Breast epithelium (tissue), 4 donors: ENCODE results near the gene RSU1. TPM values are rescaled to one million over a fixed set of nuclear protein-coding genes. Genes with fewer than 3 reads are reported as not detected.

Experiments used
- DNase-seq, 2 donors: peaks; one replicate each; pipeline ENCODE4 v3.0.0-alpha.2; 2019; ENCODE audit warnings: low spot score in 2 of 2
- H3K27ac ChIP-seq, 2 donors: fragments of 200-600 bp; sonication (generic) in 1 of 2; one replicate each; pipeline ENCODE4 v1.5.1; 2016 to 2019; ENCODE audit warnings: mild to moderate bottlenecking in 1 of 2
- H3K27me3 ChIP-seq, 2 donors: fragments of 200-600 bp; sonication (generic) in 1 of 2; one replicate each; pipeline versions ENCODE4 v1.5.1 to v1.6.0; 2017 to 2019; ENCODE audit warnings: control low read depth in 1 of 2, mild to moderate bottlenecking in 1 of 2
- H3K36me3 ChIP-seq: fragments of 200-600 bp; one replicate; pipeline ENCODE4 v1.5.1; 2019
- H3K4me1 ChIP-seq, 2 donors: fragments of 200-600 bp; sonication (generic); one replicate each; pipeline ENCODE4 v1.5.1; 2016 to 2019; ENCODE audit warnings: control low read depth in 1 of 2
- H3K4me3 ChIP-seq, 3 donors: fragments of 200-600 bp; sonication (generic); 1 replicate in 2 of 3; 2 replicates in 1 of 3; pipeline ENCODE4 v1.5.1; 2016 to 2019; ENCODE audit warnings: mild to moderate bottlenecking in 3 of 3, moderate library complexity in 2 of 3
- H3K9me3 ChIP-seq, 2 donors: fragments of 200-600 bp; sonication (generic) in 1 of 2; one replicate each; pipeline ENCODE4 v1.5.1; 2016 to 2019; ENCODE audit warnings: control low read depth in 1 of 2
- CTCF ChIP-seq, 3 donors: fragments of 450-650 bp; IDR thresholded peaks; one replicate each; pipeline ENCODE4 v1.5.1; 2016 to 2017; ENCODE audit warnings: antibody characterized with exemption in 3 of 3, mild to moderate bottlenecking in 3 of 3, moderate library complexity in 3 of 3
- POLR2A ChIP-seq: fragments of 450-650 bp; IDR thresholded peaks from one replicate; pipeline ENCODE4 v1.6.1; 2016; ENCODE audit warnings: antibody characterized with exemption, mild to moderate bottlenecking, moderate library complexity
- POLR2AphosphoS5 ChIP-seq, 3 donors: sonication (generic); formaldehyde crosslinking; IDR thresholded peaks; one replicate each; pipeline ENCODE4 v1.6.1; 2017; ENCODE audit warnings: antibody characterized with exemption in 3 of 3
- intact Hi-C: fragments of 100-400 bp; cut with DNase I; formaldehyde crosslinking; loops from one replicate; pipeline ENCODE4 v1.15.1; 2023; ENCODE audit warnings: low total_unique reads
- total RNA-seq, 3 donors: library from RNA; depleted of rRNA; stranded (reverse); fragments of >200 nt; gene quantifications; one replicate each; pipeline ENCODE4 v1.1.0, GENCODE V29; 2016

The RSU1 gene
- total RNA-seq, 3 donors from 2014 or later: 60.9 to 74.1 (median 63.6) TPM

- Histone ChIP-seq H3K27me3 (no peaks in the 10 kb centered on the region), H3K9me3 (no peaks in the 10 kb centered on the region), H3K4me3 (no peak overlapping the region), H3K36me3 (no peaks in the 10 kb centered on the region), H3K4me1 (no peaks in the 10 kb centered on the region), H3K27ac (no peak overlapping the region)
- intact Hi-C loops: no loop called here
- TF ChIP-seq POLR2A: no peak
- no peak for DNase-seq
These were observed 66.8 kb downstream of the RSU1 start for GRCh38 chr10:16750461-16750860.

GRCh38 chr10:16748749-16749148 is 68.5 kb downstream of the RSU1 start:
- no peaks in the 10 kb centered on the region for H3K9me3 ChIP-seq
- no peak for DNase-seq
- no peak overlapping the region for H3K4me3 ChIP-seq
- no peaks in the 10 kb centered on the region for H3K36me3 ChIP-seq
- no peak overlapping the region for H3K27ac ChIP-seq
- intact Hi-C loops: no loop called here
- no peaks in the 10 kb centered on the region for H3K4me1 ChIP-seq
- TF ChIP-seq POLR2A: no peak
- TF ChIP-seq POLR2AphosphoS5 (IDR thresholded peaks at IDR 0.05): no peak
- TF ChIP-seq CTCF (IDR thresholded peaks at IDR 0.05): no peak
- H3K27me3 ChIP-seq: no peaks in the 10 kb centered on the region

GRCh38 chr10:16746856-16747255 is 70.4 kb downstream of the RSU1 start:
- H3K27ac ChIP-seq: no peak overlapping the region
- no peaks in the 10 kb centered on the region for H3K27me3 ChIP-seq
- no peak for DNase-seq
- H3K4me1 ChIP-seq: no peaks in the 10 kb centered on the region
- no peak overlapping the region for H3K4me3 ChIP-seq
- intact Hi-C loops: no loop called here
- H3K9me3 ChIP-seq: no peaks in the 10 kb centered on the region
- TF ChIP-seq POLR2A (no peak), CTCF (IDR thresholded peaks at IDR 0.05) (no peak), POLR2AphosphoS5 (IDR thresholded peaks at IDR 0.05) (no peak)
- H3K36me3 ChIP-seq: no peaks in the 10 kb centered on the region

- no peak for DNase-seq
- Histone ChIP-seq H3K27me3 (no peaks in the 10 kb centered on the region), H3K9me3 (no peaks in the 10 kb centered on the region), H3K4me1 (no peaks in the 10 kb centered on the region), H3K4me3 (no peak overlapping the region), H3K27ac (no peak overlapping the region), H3K36me3 (no peaks in the 10 kb centered on the region)
- intact Hi-C loops: no loop called here
- TF ChIP-seq CTCF (IDR thresholded peaks at IDR 0.05) (no peak), POLR2AphosphoS5 (IDR thresholded peaks at IDR 0.05) (no peak), POLR2A (no peak)
These were observed 72.2 kb downstream of the RSU1 start for GRCh38 chr10:16745061-16745460.

GRCh38 chr10:16742165-16742960 is 74.9 kb downstream of the RSU1 start:
- Histone ChIP-seq H3K27ac (no peak overlapping the region), H3K9me3 (peaks cover 0 to 7% of the 10 kb centered on the region in 2 donors), H3K27me3 (no peaks in the 10 kb centered on the region), H3K4me3 (no peak overlapping the region), H3K36me3 (no peaks in the 10 kb centered on the region), H3K4me1 (no peaks in the 10 kb centered on the region)
- intact Hi-C loops: no loop called here
- no peak for TF ChIP-seq CTCF (IDR thresholded peaks at IDR 0.05)
- TF ChIP-seq POLR2AphosphoS5 (IDR thresholded peaks at IDR 0.05): no peak
- no peak for TF ChIP-seq POLR2A
- DNase-seq: no peak
